ENCODE measurements around the gene CLDN19. TPM values are rescaled to one million over a fixed set of nuclear protein-coding genes. Genes with fewer than 3 reads are reported as not detected.

The CLDN19 gene
- total and polyA plus RNA-seq, 4 donors, result 0.14 to 5.1 TPM; not detected in 2

GRCh38 chr1:42768172-42768571, 28.1 kb upstream of the CLDN19 start (continued):
- TF ChIP-seq, protein P1, sequence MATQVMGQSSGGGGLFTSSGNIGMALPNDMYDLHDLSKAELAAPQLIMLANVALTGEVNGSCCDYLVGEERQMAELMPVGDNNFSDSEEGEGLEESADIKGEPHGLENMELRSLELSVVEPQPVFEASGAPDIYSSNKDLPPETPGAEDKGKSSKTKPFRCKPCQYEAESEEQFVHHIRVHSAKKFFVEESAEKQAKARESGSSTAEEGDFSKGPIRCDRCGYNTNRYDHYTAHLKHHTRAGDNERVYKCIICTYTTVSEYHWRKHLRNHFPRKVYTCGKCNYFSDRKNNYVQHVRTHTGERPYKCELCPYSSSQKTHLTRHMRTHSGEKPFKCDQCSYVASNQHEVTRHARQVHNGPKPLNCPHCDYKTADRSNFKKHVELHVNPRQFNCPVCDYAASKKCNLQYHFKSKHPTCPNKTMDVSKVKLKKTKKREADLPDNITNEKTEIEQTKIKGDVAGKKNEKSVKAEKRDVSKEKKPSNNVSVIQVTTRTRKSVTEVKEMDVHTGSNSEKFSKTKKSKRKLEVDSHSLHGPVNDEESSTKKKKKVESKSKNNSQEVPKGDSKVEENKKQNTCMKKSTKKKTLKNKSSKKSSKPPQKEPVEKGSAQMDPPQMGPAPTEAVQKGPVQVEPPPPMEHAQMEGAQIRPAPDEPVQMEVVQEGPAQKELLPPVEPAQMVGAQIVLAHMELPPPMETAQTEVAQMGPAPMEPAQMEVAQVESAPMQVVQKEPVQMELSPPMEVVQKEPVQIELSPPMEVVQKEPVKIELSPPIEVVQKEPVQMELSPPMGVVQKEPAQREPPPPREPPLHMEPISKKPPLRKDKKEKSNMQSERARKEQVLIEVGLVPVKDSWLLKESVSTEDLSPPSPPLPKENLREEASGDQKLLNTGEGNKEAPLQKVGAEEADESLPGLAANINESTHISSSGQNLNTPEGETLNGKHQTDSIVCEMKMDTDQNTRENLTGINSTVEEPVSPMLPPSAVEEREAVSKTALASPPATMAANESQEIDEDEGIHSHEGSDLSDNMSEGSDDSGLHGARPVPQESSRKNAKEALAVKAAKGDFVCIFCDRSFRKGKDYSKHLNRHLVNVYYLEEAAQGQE (IDR thresholded peaks at IDR 0.05), result no peak
- TF ChIP-seq JUND (IDR thresholded peaks at IDR 0.05) (no peak), RXRA (IDR thresholded peaks at IDR 0.05) (no peak), SP1 (IDR thresholded peaks at IDR 0.05) (no peak), TAF1 (conservative IDR thresholded peaks at IDR 0.05) (no peak), YY1 (IDR thresholded peaks at IDR 0.05) (no peak), GABPA (IDR thresholded peaks at IDR 0.05 in 1 of 2, conservative IDR thresholded peaks at IDR 0.05 in 1 of 2) (no peak)

GRCh38 chr1:42767510-42768000, 27.5 kb upstream of the CLDN19 start:
- Histone ChIP-seq H3K9me3 (ENCODE audit: control insufficient read depth in 4 of 4, low read length in 3 of 4) (no peaks in the 10 kb centered on the region), H3K4me1 (ENCODE audit: control insufficient read depth in 4 of 4, insufficient read depth in 4 of 4, low read length in 3 of 4) (peaks cover 9 to 36% (median 24%) of the 10 kb centered on the region in 4 donors), H3K27ac (ENCODE audit: low read depth in 1 of 2, low read length in 2 of 2) (peak overlapping the region; percentile 85 to 89), H3K9ac (ENCODE audit: low read depth in 1 of 2, low read length in 2 of 2) (peak overlapping the region; percentile 68 to 92), H3K4me3 (ENCODE audit: low read depth in 1 of 3, low read length in 3 of 3) (peak overlapping the region; percentile 69 to 98 (median 86)), H3K27me3 (ENCODE audit: control insufficient read depth in 4 of 4, insufficient read depth in 4 of 4, low read length in 3 of 4) (no peaks in the 10 kb centered on the region), H3K36me3 (ENCODE audit: control insufficient read depth in 4 of 4, insufficient read depth in 3 of 4, low read depth in 1 of 4, low read length in 3 of 4) (no peaks in the 10 kb centered on the region)
- no peak for DNase-seq (ENCODE audit: low spot score)
- WGBS, result 2% methylated on average over 23 of the region's 23 CpGs
- TF ChIP-seq YY1 (IDR thresholded peaks at IDR 0.05) (no peak), EGR1 (IDR thresholded peaks at IDR 0.05; ENCODE audit: low read depth in 2 of 2) (no peak), GABPA (IDR thresholded peaks at IDR 0.05 in 1 of 2, conservative IDR thresholded peaks at IDR 0.05 in 1 of 2) (no peak), TAF1 (conservative IDR thresholded peaks at IDR 0.05) (no peak), HNF4G (IDR thresholded peaks at IDR 0.05) (no peak), NR2F2 (IDR thresholded peaks at IDR 0.05) (no peak), HNF4A (conservative IDR thresholded peaks at IDR 0.05) (no peak), FOXA1 (IDR thresholded peaks at IDR 0.05) (no peak)

DNA sequence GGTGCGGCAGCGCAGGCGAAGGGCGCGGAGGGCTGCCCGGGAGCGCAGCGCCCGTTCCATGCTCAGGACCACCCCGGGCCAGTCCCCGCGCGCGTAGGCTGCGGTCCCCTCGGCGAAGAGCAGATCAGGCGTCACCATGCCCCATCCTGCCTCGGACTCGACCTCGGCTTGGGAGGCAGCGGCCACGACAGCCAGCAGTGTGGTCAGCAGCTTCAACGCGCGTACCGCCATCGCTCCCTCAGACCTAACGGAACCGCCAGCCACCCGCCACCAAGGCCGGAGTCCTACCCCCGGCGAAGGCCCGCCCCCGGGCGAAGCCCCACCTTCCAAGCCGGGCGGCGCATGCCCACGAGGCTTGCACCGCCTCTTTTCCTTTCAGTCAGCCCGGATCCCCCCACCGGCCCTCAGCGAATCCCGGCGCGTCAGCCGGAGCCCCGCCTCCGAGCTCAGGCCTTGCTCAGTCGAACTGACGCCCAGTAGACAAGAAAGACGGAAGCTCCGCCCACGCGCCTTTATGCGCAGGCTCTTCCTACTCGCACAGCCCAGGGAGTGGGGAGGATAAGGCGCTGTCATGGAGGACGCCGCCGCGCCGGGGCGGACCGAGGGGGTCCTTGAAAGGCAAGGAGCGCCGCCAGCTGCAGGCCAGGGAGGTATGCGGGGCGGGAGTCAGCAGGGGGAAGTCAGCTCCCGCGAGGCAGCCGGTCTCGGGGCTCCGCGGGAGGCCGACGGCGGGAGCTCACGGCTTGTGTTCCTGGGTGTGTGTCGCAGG, 26.9 kb upstream of the CLDN19 start, which contains the start of the genes C1orf50 and P3H1:
Gene C1orf50 (plus strand): TSS at position 509 of the 769 bp plus-strand sequence. CDS start 63 bp downstream, at position 572.
Gene P3H1 (minus strand): TSS at position 288 of the 769 bp plus-strand sequence. CDS start 57 bp downstream, at position 231.
- H3K27me3 ChIP-seq (ENCODE audit: control insufficient read depth in 4 of 4, insufficient read depth in 4 of 4, low read length in 3 of 4), result no peaks in the 10 kb centered on the region
- DNase-seq (ENCODE audit: low spot score), result peak; percentile 99
- no peaks in the 10 kb centered on the region for H3K36me3 ChIP-seq (ENCODE audit: control insufficient read depth in 4 of 4, insufficient read depth in 3 of 4, low read depth in 1 of 4, low read length in 3 of 4)
- peak within 1 kb of the TSS; percentile 70 to 92 for H3K9ac ChIP-seq (ENCODE audit: low read depth in 1 of 2, low read length in 2 of 2)
- WGBS, result under 1% methylated on average over 82 of the region's 82 CpGs
- H3K9me3 ChIP-seq (ENCODE audit: control insufficient read depth in 4 of 4, low read length in 3 of 4), result no peaks in the 10 kb centered on the region
- H3K27ac ChIP-seq (ENCODE audit: low read depth in 1 of 2, low read length in 2 of 2), result peak within 1 kb of the TSS; percentile 85 to 93
- peaks cover 9 to 36% (median 22%) of the 10 kb centered on the region in 4 donors for H3K4me1 ChIP-seq (ENCODE audit: control insufficient read depth in 4 of 4, insufficient read depth in 4 of 4, low read length in 3 of 4)
- H3K4me3 ChIP-seq (ENCODE audit: low read depth in 1 of 3, low read length in 3 of 3), result peak within 1 kb of the TSS; percentile 86 to 98 (median 94)
- TF ChIP-seq, protein P2, sequence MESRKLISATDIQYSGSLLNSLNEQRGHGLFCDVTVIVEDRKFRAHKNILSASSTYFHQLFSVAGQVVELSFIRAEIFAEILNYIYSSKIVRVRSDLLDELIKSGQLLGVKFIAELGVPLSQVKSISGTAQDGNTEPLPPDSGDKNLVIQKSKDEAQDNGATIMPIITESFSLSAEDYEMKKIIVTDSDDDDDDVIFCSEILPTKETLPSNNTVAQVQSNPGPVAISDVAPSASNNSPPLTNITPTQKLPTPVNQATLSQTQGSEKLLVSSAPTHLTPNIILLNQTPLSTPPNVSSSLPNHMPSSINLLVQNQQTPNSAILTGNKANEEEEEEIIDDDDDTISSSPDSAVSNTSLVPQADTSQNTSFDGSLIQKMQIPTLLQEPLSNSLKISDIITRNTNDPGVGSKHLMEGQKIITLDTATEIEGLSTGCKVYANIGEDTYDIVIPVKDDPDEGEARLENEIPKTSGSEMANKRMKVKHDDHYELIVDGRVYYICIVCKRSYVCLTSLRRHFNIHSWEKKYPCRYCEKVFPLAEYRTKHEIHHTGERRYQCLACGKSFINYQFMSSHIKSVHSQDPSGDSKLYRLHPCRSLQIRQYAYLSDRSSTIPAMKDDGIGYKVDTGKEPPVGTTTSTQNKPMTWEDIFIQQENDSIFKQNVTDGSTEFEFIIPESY (IDR thresholded peaks at IDR 0.05), result no peak
- TF ChIP-seq MAX (IDR thresholded peaks at IDR 0.05), result peak; percentile 20
- TF ChIP-seq JUND (IDR thresholded peaks at IDR 0.05), result no peak
- peak; percentile 82 for TF ChIP-seq SP1 (IDR thresholded peaks at IDR 0.05)
- TF ChIP-seq CTCF (IDR thresholded peaks at IDR 0.05; ENCODE audit: low read depth, low read length, missing input control), result no peak
- TF ChIP-seq GABPA (IDR thresholded peaks at IDR 0.05 in 1 of 2, conservative IDR thresholded peaks at IDR 0.05 in 1 of 2), result peak in 1 of 2 donors; percentile 82
- peak; percentile 32 to 36 for TF ChIP-seq HNF4A (conservative IDR thresholded peaks at IDR 0.05)
- peak; percentile 9 to 23 for TF ChIP-seq RXRA (IDR thresholded peaks at IDR 0.05)
- peak; percentile 95 for TF ChIP-seq YY1 (IDR thresholded peaks at IDR 0.05)
- TF ChIP-seq TAF1 (conservative IDR thresholded peaks at IDR 0.05), result peak; percentile 83
- peak; percentile 41 to 46 for TF ChIP-seq RAD21 (IDR thresholded peaks at IDR 0.05)
- peak; percentile 87 to 89 for TF ChIP-seq EGR1 (IDR thresholded peaks at IDR 0.05; ENCODE audit: low read depth in 2 of 2)
- peak; percentile 33 for TF ChIP-seq FOXA1 (IDR thresholded peaks at IDR 0.05)
- no peak for TF ChIP-seq FOXA2 (IDR thresholded peaks at IDR 0.05)
- TF ChIP-seq ATF3 (IDR thresholded peaks at IDR 0.05), result no peak

All from liver (tissue), 9 donors.